CD14-positive monocyte (primary cell): Measurements from ENCODE around the gene LIX1L. TPM values are rescaled to one million over a fixed set of nuclear protein-coding genes. Genes with fewer than 3 reads are reported as not detected.
"Not testable (repeated sequence)": the region's sequence is repeated elsewhere in the genome, so short reads cannot be mapped to it uniquely, and the experiment has no call there.

Source experiments
- DNase-seq, 3 donors: peaks; one replicate each; pipeline ENCODE4 v3.0.0-alpha.2; 2011 to 2022
- H2AFZ ChIP-seq: 2 replicates; pipeline ENCODE4 v1.6.0; 2012; ENCODE audit warnings: mild to moderate bottlenecking, low read depth, low read length, inconsistent platforms; ENCODE audit not compliant: insufficient read depth, poor library complexity, severe bottlenecking
- H3K27ac ChIP-seq, 2 donors: 1 replicate in 1 of 2; 2 replicates in 1 of 2; pipeline ENCODE4 v1.5.1; 2012 to 2013; ENCODE audit warnings: low read length in 2 of 2, control low read depth in 1 of 2, inconsistent platforms in 1 of 2, low read depth in 1 of 2, mild to moderate bottlenecking in 1 of 2
- H3K27me3 ChIP-seq, 2 donors: one replicate each; pipeline versions ENCODE4 v1.6.0 to v1.6.1; 2011 to 2013; ENCODE audit warnings: low read length in 2 of 2; ENCODE audit not compliant: control insufficient read depth in 2 of 2, insufficient read depth in 2 of 2
- H3K36me3 ChIP-seq, 2 donors: replicated peaks in 1 of 2; 1 replicate in 1 of 2; 2 replicates in 1 of 2; pipeline versions ENCODE4 v1.5.1 to v1.6.1; 2012 to 2013; ENCODE audit warnings: low read length in 2 of 2, control low read depth in 1 of 2, inconsistent platforms in 1 of 2, mild to moderate bottlenecking in 1 of 2; ENCODE audit not compliant: insufficient read depth in 2 of 2, control insufficient read depth in 1 of 2
- H3K4me1 ChIP-seq, 2 donors: 1 replicate in 1 of 2; 2 replicates in 1 of 2; pipeline versions ENCODE4 v1.5.1 to v1.6.1; 2012 to 2013; ENCODE audit warnings: low read length in 2 of 2, control low read depth in 1 of 2, inconsistent platforms in 1 of 2, mild to moderate bottlenecking in 1 of 2, moderate library complexity in 1 of 2; ENCODE audit not compliant: insufficient read depth in 2 of 2, control insufficient read depth in 1 of 2
- H3K4me2 ChIP-seq: replicated peaks from 2 replicates; pipeline ENCODE3; 2012; ENCODE audit warnings: low read length, moderate library complexity, mild to moderate bottlenecking; ENCODE audit not compliant: poor library complexity, severe bottlenecking; ENCODE audit errors: extremely low read depth
- H3K4me3 ChIP-seq, 3 experiments: fragments of 200-600 bp in 1 of 3; sonication (generic) in 1 of 3; replicated peaks in 1 of 3; 1 replicate in 2 of 3; 2 replicates in 1 of 3; pipeline ENCODE4 v1.5.1; 2011 to 2013; ENCODE audit warnings: low read length in 3 of 3, mild to moderate bottlenecking in 3 of 3, control low read depth in 2 of 3, low read depth in 2 of 3, inconsistent platforms in 1 of 3, moderate library complexity in 1 of 3
- H3K79me2 ChIP-seq: 2 replicates; pipeline ENCODE4 v1.6.0; 2012; ENCODE audit warnings: mild to moderate bottlenecking, control low read depth, inconsistent platforms, low read length, moderate library complexity; ENCODE audit not compliant: insufficient read depth
- H3K9ac ChIP-seq: 2 replicates; pipeline ENCODE4 v1.6.0; 2017; ENCODE audit warnings: low read length, mild to moderate bottlenecking; ENCODE audit not compliant: insufficient read depth, poor library complexity, severe bottlenecking
- H3K9me3 ChIP-seq, 2 donors: replicated peaks in 1 of 2; 1 replicate in 1 of 2; 2 replicates in 1 of 2; pipeline versions ENCODE4 v1.5.1 to v1.6.1; 2012 to 2013; ENCODE audit warnings: low read length in 2 of 2, control low read depth in 1 of 2; ENCODE audit not compliant: control insufficient read depth in 1 of 2, insufficient read depth in 1 of 2
- H4K20me1 ChIP-seq: 2 replicates; pipeline ENCODE4 v1.6.0; 2012; ENCODE audit warnings: mild to moderate bottlenecking, low read length, control low read depth, moderate library complexity; ENCODE audit not compliant: insufficient read depth
- H3K27ac Mint-ChIP-seq, 7 donors: one replicate each; pipeline ENCODE4 v1.8.0; 2020; ENCODE audit warnings: mild to moderate bottlenecking in 7 of 7, mixed read lengths in 7 of 7, moderate library complexity in 6 of 7, inconsistent platforms in 2 of 7
- H3K27me3 Mint-ChIP-seq, 3 donors: one replicate each; pipeline ENCODE4 v1.8.0; 2021 to 2022; ENCODE audit warnings: low read depth in 3 of 3, mild to moderate bottlenecking in 3 of 3, mixed read lengths in 3 of 3, moderate library complexity in 3 of 3, inconsistent platforms in 1 of 3
- H3K36me3 Mint-ChIP-seq, 2 donors: one replicate each; pipeline ENCODE4 v1.8.0; 2020; ENCODE audit warnings: mixed read lengths in 2 of 2, inconsistent platforms in 1 of 2, mild to moderate bottlenecking in 1 of 2
- H3K4me1 Mint-ChIP-seq: one replicate; pipeline ENCODE4 v1.8.0; 2020; ENCODE audit warnings: mild to moderate bottlenecking, mixed read lengths
- H3K4me3 Mint-ChIP-seq, 2 donors: one replicate each; pipeline ENCODE4 v1.8.0; 2020; ENCODE audit warnings: mild to moderate bottlenecking in 2 of 2, mixed read lengths in 2 of 2, moderate library complexity in 1 of 2
- H3K9me3 Mint-ChIP-seq, 7 donors: one replicate each; pipeline ENCODE4 v1.8.0; 2020 to 2022; ENCODE audit warnings: mixed read lengths in 7 of 7, mild to moderate bottlenecking in 6 of 7, moderate library complexity in 6 of 7, inconsistent platforms in 2 of 7
- CTCF ChIP-seq: fragments of 200-600 bp; IDR thresholded peaks from one replicate; pipeline ENCODE4 v1.8.0; 2022; ENCODE audit warnings: antibody characterized with exemption, mild to moderate bottlenecking
- WGBS: methylation state at CpG from one replicate; pipeline ENCODE4 v1.1.5; 2013; ENCODE audit warnings: missing lambda C conversion rate; ENCODE audit not compliant: insufficient coverage; 5-methylcytosine and 5-hydroxymethylcytosine counted together
- intact Hi-C, 2 donors: fragments of 100-400 bp; cut with micrococcal nuclease; formaldehyde crosslinking; loops; one replicate each; pipeline versions ENCODE4 v1.15.0 to v1.15.1; 2023
- polyA plus RNA-seq, 3 donors: library from polyadenylated mRNA; depleted of rRNA in 1 of 3; unstranded in 2 of 3; stranded (reverse) in 1 of 3; fragments of 300-500 nt in 2 of 3; fragments of >200 nt in 1 of 3; fragmentation: Illumina TruSeq in 2 of 3; gene quantifications; 1 replicate in 2 of 3; 2 replicates in 1 of 3; pipeline ENCODE4 v1.2.3, GENCODE V29; 2012 to 2021

The LIX1L gene
- polyA plus RNA-seq, 3 donors = 6.3 to 13.6 (median 8.5) TPM

DNA sequence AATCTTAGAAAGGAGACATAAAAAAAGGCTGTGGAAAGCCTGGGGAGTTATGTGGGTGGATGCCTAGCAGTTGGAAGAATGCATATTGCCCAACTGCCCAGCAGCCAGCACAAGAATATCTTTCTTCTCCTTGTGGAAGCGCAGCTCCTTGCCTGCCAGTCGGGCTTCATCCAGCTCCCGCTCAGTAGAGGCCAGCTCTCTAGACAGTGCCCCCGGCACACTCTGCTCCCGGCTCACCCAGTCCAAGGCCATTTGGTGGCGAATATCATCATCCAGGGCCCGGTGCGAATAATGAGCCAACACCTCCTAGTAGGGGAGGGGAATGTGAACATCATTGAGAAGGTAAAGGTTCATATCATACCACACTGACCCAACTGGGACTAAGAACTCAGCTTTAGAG is 21.6 kb downstream of the LIX1L start:
- H3K27ac Mint-ChIP-seq = no peak overlapping the region
- WGBS = 100% methylated on average over 5 of the region's 8 CpGs

DNA sequence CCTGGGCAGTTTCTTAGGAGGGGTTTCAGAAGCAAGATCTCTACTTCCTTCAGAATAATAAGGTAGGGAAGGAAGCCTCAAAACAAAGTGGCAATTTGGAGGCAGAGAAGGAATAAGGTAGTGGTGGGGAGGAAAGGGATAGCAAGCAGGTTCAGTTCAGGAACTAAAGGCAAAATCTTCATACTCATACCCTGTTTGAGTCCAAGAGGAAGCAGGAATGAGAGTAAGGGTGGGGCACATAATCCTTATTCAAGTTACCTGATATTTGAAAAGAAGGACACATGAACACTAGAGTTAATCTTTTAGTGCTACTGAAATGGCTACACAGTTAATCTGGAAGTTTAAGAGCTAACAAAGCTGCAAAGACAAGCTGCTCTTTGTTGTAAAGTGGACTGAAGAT is 22.1 kb downstream of the LIX1L start:
- H3K79me2 ChIP-seq = no peaks in the 10 kb centered on the region
- peaks cover 30 to 54% of the 10 kb centered on the region in 2 donors for H3K36me3 Mint-ChIP-seq
- no peaks in the 10 kb centered on the region for H3K27me3 ChIP-seq
- H3K9ac ChIP-seq = no peak overlapping the region
- H3K27ac Mint-ChIP-seq = peak overlapping the region in 1 of 7 donors; percentile 5
- H2AFZ ChIP-seq = no peak overlapping the region
- peaks cover 0 to 3% (median 0%) of the 10 kb centered on the region in 3 donors for H3K27me3 Mint-ChIP-seq
- H4K20me1 ChIP-seq = no peaks in the 10 kb centered on the region
- no peaks in the 10 kb centered on the region for H3K9me3 Mint-ChIP-seq
- H3K9me3 ChIP-seq = no peaks in the 10 kb centered on the region
- intact Hi-C loops = no loop called here
- H3K4me1 Mint-ChIP-seq = peaks cover 12% of the 10 kb centered on the region
- no peak overlapping the region for H3K27ac ChIP-seq
- H3K36me3 ChIP-seq = peaks cover 18 to 25% of the 10 kb centered on the region in 2 donors
- DNase-seq = no peak
- H3K4me3 Mint-ChIP-seq = no peak overlapping the region
- H3K4me1 ChIP-seq = peaks cover 3 to 8% of the 10 kb centered on the region in 2 donors
- no peak for TF ChIP-seq CTCF
- no peak overlapping the region for H3K4me3 ChIP-seq
- no peak overlapping the region for H3K4me2 ChIP-seq

More for the DNA sequence above, 21.6 kb downstream of the LIX1L start:
- intact Hi-C loops = no loop called here
- no peak overlapping the region for H3K4me3 Mint-ChIP-seq
- DNase-seq = no peak
- Histone ChIP-seq H4K20me1 (no peaks in the 10 kb centered on the region), H3K27ac (no peak overlapping the region), H3K79me2 (no peaks in the 10 kb centered on the region), H3K4me3 (no peak overlapping the region), H3K4me1 (peaks cover 3 to 8% of the 10 kb centered on the region in 2 donors), H3K9me3 (no peaks in the 10 kb centered on the region), H3K36me3 (peaks cover 18 to 26% of the 10 kb centered on the region in 2 donors), H3K4me2 (no peak overlapping the region), H3K27me3 (no peaks in the 10 kb centered on the region), H3K9ac (no peak overlapping the region), H2AFZ (no peak overlapping the region)
- TF ChIP-seq CTCF = no peak
- peaks cover 12% of the 10 kb centered on the region for H3K4me1 Mint-ChIP-seq
- H3K9me3 Mint-ChIP-seq = no peaks in the 10 kb centered on the region
- H3K36me3 Mint-ChIP-seq = peaks cover 33 to 57% of the 10 kb centered on the region in 2 donors
- peaks cover 0 to 3% (median 0%) of the 10 kb centered on the region in 3 donors for H3K27me3 Mint-ChIP-seq

DNA sequence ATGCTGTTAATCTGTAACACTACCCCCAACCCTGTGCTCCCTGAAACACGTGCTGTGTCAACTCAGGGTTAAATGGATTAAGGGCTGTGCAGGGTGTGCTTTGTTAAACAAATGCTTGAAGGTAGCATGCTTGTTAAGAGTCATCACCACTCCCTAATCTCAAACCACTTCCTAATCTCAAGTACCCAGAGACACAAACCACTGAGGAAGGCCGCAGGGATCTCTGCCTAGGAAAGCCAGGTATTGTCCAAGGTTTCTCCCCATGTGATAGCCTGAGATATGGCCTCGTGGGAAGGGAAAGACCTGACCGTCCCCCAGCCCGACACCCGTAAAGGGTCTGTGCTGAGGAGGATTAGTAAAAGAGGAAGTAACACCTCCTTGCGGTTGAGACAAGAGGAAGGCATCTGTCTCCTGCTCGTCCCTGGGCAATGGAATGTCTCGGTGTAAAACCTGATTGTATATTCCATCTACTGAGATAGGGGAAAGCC is 25.3 kb downstream of the LIX1L start:
- H3K36me3 ChIP-seq = peaks cover 18 to 25% of the 10 kb centered on the region in 2 donors
- peak; percentile 23 to 59 (median 44) for DNase-seq
- H3K4me3 ChIP-seq, H3K9me3 Mint-ChIP-seq, intact Hi-C loops, H3K27me3 ChIP-seq, H3K27me3 Mint-ChIP-seq, H3K9me3 ChIP-seq, H3K27ac ChIP-seq, H3K9ac ChIP-seq, H3K79me2 ChIP-seq, H3K4me2 ChIP-seq, H4K20me1 ChIP-seq: not testable (repeated sequence)
- peaks cover 9 to 15% of the 10 kb centered on the region in 2 donors for H3K4me1 ChIP-seq
- Mint-ChIP-seq H3K4me3 (peak overlapping the region in 1 of 2 donors; percentile 20), H3K27ac (peak overlapping the region in 2 of 7 donors; percentile 18 to 77), H3K4me1 (peaks cover 12% of the 10 kb centered on the region), H3K36me3 (peaks cover 25 to 33% of the 10 kb centered on the region in 2 donors)
- H2AFZ ChIP-seq = peak overlapping the region; percentile 35
- WGBS = 0% methylated on average over 2 of the region's 9 CpGs
